Breast epithelium (tissue), 3 donors: Measurements from ENCODE around the gene KLHL3.

Experiments used
- CTCF ChIP-seq, 3 donors: fragments of 450-650 bp; IDR thresholded peaks; one replicate each; pipeline ENCODE4 v1.5.1; 2016 to 2017; ENCODE audit warnings: antibody characterized with exemption in 3 of 3, mild to moderate bottlenecking in 3 of 3, moderate library complexity in 3 of 3
- POLR2AphosphoS5 ChIP-seq, 3 donors: sonication (generic); formaldehyde crosslinking; IDR thresholded peaks; one replicate each; pipeline ENCODE4 v1.6.1; 2017; ENCODE audit warnings: antibody characterized with exemption in 3 of 3

- TF ChIP-seq CTCF (IDR thresholded peaks at IDR 0.05): no peak
- no peak for TF ChIP-seq POLR2AphosphoS5 (IDR thresholded peaks at IDR 0.05)
Measured at GRCh38 chr5:137657073-137657472, 78.8 kb downstream of the KLHL3 start.
